ENCODE results near the gene HLA-DPB1.
"Not testable (repeated sequence)": the region's sequence is repeated elsewhere in the genome, so short reads cannot be mapped to it uniquely, and the experiment has no call there.

HLA-DPB1 gene

GRCh38 chr6:33072508-33073100, 3.2 kb upstream of the HLA-DPB1 start:
- DNase-seq, result no peak

- DNase-seq, result peak; percentile 39
These were observed 2.3 kb upstream of the HLA-DPB1 start, which contains the start of gene HLA-DPA1 for GRCh38 chr6:33073431-33073871. Gene HLA-DPA1 (minus strand): TSS chr6:33073649.

- no peak for DNase-seq
These were observed 602 bp upstream of the HLA-DPB1 start for GRCh38 chr6:33075208-33075567.

- no peak for DNase-seq
These were observed 680 bp downstream of the HLA-DPB1 start for GRCh38 chr6:33076406-33076934.

DNA sequence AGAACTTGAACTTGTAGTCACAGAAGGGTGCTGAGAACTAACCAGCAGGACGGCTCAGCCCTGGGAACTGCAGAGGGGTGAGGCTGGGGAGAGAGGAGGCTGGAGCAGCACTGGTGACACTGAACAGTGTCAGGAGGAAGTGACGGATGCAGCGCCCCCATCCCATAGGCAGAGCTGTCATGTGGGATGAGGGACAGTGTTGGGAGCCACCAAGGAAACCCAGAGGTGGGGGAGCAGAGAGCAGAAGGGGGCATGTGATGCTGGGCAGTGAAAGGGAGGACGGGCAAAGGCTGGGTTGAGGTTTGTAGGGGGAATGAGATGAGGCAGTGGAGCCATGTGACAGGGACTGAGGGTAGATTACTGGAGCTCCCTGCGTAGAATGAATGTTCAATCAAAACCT, 2.1 kb downstream of the HLA-DPB1 start:
- no peak for DNase-seq

DNA sequence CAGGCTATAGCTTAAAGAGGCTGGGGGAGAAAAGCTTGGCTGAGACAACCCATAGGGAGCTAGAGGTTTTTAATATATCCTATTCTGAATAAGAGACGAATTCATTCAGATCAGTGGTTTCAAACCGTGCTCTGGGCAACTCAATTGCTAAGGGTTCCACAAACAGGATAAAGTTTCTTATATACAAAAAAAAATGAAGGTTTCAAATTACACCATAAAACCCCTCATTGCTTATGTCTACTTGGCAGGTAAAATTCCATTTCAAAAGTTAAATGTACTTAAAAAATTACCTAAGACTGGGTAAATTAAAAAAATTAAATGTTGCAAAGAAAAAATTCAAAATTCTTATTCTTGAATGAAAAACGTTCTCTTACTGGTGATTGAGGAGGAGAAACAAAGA, 2.7 kb downstream of the HLA-DPB1 start:
- no peak for DNase-seq

- no peak for DNase-seq
These were observed 3.2 kb downstream of the HLA-DPB1 start for GRCh38 chr6:33078919-33079521.

DNA sequence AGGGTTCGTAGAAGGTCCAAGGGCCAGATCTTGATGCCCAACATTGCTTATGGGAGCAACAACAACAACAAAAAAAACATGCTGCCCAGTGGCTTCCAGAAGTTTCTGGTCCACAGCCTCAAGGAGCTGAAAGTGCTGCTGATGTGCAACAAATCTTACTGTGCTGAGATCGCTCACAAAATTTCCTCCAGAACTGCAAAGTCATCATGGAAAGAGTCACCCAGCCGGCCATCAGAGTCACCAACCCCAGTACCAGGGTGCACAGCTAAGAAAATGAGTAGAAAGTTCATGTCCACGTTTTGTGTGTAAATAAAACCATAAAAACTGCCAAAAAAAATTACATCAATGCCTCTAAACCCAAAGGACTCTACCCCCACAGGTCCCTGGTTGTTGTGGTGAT, 3.8 kb downstream of the HLA-DPB1 start:
- DNase-seq, result no peak

DNA sequence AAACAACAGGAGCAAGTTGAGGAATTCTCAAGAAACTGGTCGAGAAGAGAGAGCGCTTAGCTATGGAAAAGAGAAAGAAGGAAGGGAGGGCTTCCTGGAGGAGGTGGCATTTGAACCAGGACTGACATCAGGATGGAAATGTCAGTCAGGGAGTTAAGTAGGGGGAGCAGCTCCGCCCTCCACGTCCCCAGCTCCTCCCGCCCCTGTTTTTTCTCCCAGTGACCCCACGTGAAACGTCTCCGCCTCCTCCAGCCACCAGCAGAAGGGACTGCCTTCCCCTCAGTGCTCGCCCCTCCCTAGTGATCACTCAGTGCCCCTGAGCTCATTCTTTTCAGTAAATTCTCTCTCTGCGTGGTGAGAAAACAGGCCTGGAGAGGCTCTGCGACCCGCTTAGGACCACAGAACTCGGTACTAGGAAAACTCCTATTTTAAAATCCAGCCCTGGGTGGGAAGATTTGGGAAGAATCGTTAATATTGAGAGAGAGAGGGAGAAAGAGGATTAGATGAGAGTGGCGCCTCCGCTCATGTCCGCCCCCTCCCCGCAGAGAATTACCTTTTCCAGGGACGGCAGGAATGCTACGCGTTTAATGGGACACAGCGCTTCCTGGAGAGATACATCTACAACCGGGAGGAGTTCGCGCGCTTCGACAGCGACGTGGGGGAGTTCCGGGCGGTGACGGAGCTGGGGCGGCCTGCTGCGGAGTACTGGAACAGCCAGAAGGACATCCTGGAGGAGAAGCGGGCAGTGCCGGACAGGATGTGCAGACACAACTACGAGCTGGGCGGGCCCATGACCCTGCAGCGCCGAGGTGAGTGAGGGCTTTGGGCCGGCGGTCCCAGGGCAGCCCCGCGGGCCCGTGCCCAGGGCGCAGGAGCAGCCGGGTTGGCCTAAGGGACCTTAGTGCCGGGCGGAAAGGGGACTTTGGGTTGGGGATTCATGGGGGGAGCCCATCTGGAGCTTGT, 4.6 kb downstream of the HLA-DPB1 start:
- DNase-seq, result no peak

GRCh38 chr6:33081098-33081824, 5.5 kb downstream of the HLA-DPB1 start:
- DNase-seq, result no peak

DNA sequence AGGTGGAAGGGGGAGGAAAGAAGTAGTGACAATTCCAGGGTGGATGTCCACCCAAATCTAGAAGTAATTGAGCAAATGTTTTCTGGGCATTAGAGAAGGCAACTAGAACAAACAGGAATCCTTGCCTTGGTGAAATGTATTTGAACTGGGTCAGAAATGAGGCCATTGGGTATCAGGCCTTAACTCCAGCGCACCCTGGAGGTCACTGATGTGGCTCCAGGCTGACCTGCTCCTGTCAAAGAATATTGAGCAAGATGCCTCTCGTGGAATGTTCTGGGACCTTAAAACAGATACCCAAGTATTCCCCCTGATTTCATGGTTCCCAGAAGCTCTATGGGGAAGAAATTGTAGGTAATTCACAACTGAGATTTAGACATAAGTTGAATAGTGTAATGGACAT, 6.9 kb downstream of the HLA-DPB1 start:
- DNase-seq, result no peak

- DNase-seq, result no peak
These were observed 9.8 kb downstream of the HLA-DPB1 start for GRCh38 chr6:33085627-33086026.

DNA sequence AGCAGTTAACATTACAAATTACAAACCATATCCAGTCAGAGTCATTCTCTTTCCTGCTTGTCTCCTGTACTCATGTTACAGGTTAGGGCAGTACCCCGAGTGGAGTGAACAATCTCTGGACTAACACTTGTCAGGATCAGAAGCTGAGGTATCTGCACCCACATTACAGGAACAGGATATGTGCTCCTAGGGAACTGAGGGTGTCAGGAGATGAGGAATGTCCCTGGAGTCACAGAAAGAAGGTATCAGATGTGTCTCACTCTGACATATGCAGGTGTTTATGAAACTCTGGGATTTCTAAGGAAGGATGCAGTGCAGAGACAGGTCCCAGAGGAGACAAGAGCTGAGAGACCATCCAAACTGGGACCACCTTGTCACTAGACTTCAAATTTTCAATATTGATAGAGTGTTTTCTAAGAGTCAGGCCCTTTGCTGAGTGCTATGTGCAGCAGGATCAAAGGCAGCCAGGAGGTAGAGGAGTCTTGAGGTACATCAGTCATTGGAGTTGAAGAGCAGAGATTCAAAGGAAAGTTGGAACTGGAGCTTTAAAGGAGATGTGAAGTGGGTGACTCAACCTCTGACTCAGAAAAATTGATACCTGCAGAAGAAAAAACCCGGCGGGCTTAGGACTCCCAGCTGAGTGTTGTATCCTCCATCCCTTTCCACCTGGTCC, 12.6 kb downstream of the HLA-DPB1 start:
- DNase-seq, result no peak

GRCh38 chr6:33088931-33089620, 13.3 kb downstream of the HLA-DPB1 start:
- no peak for DNase-seq

- DNase-seq, result peak; percentile 58
These were observed 16.2 kb downstream of the HLA-DPB1 start for GRCh38 chr6:33091957-33092356.

- no peak for DNase-seq
These were observed 16.6 kb downstream of the HLA-DPB1 start for GRCh38 chr6:33092385-33092784.

DNA sequence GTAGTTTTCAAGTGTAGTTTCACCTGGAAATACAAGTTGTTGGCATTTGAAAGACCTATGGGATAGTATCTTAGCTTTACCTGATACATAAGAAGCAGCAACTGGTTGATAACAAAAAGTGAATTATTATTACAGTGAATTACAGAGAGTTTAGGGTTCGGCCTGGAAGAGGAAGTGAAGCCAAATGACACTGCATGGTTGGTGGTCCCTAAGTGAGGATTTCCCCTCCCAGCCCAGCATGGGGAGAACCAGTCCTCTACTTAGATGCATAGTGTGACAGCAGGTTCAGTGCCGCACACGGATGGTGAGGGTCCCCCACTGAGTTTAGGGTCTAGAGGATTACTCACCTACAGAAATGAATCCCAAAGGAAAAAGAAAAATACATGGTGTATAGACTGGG, 18.1 kb downstream of the HLA-DPB1 start:
- DNase-seq, result no peak

- no peak for DNase-seq
These were observed 19.9 kb downstream of the HLA-DPB1 start for GRCh38 chr6:33095681-33096080.

DNA sequence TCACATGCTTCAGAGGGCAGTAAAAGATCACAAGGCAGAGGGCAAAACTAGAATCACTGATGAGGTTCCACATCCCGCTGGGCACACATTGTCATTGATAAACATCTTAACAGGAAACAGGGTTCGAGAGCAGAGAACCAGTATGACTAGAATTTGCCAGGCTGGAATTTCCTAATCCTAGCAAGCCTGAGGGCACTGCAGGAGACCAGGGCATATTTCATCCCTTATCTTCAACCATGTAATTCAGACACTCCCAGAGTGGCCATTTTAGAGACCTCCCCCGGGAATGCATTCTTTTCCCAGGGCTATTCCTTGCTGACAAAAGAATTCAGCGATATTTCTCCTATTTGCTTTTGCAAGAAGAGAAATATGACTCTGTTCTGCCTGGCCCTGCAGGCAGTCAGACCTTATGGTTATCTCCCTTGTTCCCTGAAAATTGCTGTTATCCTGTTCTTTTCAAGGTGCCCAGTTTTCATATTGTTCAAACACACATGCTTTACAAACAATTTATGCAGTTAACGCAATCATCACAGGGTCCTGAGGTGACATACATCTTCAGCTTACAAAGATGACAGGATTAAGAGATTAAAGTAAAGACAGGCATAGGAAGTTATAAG, 25.4 kb downstream of the HLA-DPB1 start:
- not testable (repeated sequence) for DNase-seq

DNA sequence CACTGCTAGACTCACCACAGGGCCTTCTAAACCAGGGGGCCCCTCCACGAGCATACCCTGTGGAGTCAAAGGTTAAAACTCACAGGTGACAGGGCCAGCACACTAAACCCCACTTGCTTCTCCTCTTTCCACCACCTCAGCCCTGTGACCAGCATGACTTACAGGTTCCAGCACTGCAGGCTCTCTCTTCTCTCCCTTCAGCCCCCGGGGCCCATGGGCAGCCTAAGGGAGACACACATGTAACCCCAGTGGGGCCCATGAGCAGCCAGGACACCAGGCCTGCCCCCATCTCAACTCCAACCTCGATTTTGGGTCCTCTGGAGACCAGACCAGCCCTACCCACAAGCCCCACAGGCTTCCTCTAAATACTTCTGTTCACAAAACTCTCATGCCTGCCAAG, 28.0 kb downstream of the HLA-DPB1 start:
- no peak for DNase-seq

- no peak for DNase-seq
These were observed 29.1 kb downstream of the HLA-DPB1 start for GRCh38 chr6:33104887-33105286.

All from activated gamma-delta T cell treated with Interleukin-2 at 50 U/mL for 16 hours (primary cell).